T-helper 1 cell (primary cell): ENCODE results near the gene ENAH.
A peak's percentile ranks its signal among the peaks of the same experiment; 100 is the strongest.

Experiments used
- DNase-seq, 5 donors: peaks; one replicate each; pipeline ENCODE4 v3.0.0-alpha.2; 2012 to 2020

ENAH gene

DNA sequence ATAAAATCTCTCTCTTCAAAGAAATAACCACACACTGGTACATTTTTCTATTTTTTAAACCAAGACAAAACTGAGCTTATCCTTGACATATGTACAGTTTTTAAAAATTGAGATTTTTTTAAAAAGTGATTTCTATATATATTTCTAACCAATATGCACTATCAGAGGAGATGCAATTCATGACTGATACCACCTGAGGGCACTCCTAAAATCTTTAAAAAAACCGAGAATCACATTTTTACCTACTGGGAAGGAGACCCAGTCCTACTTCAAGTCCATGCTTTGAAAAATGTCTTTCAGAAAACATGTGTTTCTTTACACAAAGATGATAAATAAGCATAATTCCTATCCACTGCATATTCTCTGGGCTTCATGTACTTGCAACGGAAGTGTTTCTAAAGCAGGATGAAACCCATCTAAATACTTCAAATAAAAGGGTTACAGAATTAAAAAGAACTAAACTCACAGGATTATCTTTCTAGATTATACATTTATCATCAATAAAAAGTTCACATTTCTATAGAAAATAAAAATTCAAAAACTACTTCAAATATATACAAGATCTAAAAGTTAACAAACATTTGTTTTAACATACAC, 98.6 kb downstream of the ENAH start:
- DNase-seq: peak in 1 of 5 donors; percentile 10

DNA sequence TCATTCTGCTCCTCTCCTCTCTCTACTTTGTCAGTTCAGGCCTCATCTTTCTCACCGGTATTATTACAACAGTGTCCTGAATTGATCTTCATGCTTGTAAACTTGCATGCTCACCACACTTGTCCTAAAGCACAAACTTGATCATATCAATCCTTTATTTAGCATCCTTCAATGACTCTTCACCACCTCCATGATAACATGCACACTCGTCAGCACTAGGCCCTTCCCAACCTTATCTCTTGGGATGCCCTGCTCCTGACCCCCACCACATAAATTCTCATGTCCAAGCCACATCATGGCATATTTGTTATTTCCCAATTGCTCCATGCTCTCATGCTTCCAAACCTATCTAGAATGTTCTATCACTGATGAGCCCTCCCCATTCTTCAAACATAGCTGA, 103.1 kb downstream of the ENAH start:
- no peak for DNase-seq

DNA sequence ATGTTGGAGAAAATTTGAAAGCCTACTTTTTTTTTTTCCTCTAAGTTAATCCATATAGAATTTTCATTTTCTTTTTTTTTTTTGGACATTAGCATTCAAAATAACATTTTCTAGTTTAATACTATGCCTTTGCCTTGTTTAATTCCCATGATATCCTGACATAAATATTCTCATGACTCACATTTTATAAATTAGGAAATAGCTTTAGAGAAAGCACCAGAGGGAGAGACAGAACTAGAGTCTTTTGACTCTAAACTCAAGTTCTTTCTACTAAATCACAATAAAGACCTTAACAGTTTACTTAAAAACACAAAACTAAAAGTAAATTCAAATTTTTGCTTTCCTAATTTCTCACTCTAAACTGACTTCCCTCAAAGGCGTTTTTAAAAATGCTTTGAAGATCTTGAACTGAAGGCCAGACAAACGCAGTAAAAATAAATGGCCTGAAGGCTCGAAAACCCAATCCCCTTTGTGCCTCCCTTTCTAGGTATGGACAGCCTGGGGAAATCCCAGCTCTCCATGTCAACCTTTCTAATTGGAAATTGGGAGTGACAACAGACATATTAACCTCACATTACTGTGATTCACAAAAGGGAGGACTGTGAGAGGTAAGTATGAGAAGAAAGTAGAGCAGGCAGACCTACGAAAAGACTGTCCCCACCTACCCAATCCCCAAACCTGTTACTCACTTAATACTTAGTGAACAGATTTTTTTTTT, 104.6 kb downstream of the ENAH start:
- DNase-seq: no peak

DNA sequence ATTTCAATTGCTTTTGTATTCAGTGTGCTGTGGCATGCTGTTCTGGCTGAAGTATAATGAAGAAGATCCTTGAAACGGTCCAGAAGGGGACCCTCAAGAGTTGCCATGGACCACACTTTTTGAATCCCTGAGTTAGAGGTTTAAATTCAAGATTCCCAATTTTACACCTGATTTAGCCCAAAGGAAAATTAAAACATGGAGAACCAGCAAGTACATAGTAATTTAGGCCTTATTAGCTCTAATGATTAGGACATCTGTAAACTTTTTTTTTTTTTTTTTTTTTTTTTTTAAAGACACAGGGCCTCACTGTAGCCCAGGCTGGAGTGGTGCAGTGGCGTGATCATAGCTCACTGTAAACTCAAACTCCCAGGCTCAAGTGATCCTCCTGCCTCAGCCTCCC, 107.3 kb downstream of the ENAH start:
- no peak for DNase-seq

DNA sequence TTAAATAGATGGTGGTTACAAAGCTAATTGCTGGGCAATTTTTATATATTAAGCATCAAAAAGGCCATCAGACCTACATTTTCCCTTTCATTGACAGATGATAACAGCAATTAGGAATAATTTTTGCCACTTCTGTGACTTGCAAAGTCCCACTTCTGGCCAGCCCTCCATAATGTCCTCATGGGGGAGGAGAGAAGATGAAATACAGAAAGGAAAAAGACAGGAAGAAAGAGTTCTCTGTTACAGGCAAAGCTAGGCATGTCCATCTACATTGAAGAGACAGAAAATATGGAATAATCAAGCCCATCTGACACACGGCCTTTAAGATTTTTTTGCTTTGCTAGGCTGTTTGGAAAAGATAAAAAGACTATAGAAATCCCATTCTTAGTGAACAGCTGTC, 108.0 kb downstream of the ENAH start:
- no peak for DNase-seq

GRCh38 chr1:225544263-225544662, 108.7 kb downstream of the ENAH start:
- no peak for DNase-seq

- DNase-seq: no peak
These were observed 109.6 kb downstream of the ENAH start for GRCh38 chr1:225543350-225543749.

- DNase-seq: no peak
These were observed 111.5 kb downstream of the ENAH start for GRCh38 chr1:225541383-225541782.

- no peak for DNase-seq
These were observed 113.3 kb downstream of the ENAH start for GRCh38 chr1:225539575-225539974.

DNA sequence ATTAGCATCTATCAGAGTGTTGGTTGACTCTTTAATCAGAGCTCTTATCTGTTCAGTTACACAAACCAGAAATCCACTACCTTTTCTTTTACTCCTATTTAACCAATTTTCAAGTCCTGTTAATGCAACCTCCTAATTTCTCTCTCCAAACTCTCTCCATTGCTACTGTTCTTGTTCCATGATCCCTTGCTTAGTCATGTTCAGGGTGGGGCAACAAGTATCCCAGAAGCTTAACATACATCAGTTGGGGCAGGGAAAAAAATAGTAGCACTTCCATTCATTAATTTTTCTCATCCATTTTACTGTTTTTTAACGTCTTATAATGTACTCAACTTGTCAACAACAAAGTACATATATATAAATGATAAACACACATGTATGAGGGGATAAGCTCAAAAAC, 113.9 kb downstream of the ENAH start:
- no peak for DNase-seq

- DNase-seq: no peak
These were observed 115.2 kb downstream of the ENAH start for GRCh38 chr1:225537554-225538251.

DNA sequence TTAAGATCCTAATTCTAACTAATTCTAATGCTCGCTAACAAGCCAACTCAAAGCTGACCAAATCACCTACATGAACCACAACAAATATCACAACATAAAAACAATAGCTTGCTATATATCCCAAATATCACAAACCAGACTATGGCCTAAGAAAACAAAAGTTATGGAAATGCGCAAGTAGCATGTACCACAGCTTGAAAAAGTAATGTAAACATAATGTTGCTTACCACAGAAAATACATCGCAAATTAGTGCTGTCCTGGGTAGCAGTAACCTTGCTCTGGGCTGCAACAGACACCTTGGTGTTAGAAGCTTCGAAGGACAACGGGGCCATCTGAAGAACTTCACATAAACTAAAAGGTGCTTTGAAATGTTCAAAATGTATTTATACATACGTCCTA, 117.6 kb downstream of the ENAH start:
- no peak for DNase-seq

- no peak for DNase-seq
These were observed 118.2 kb downstream of the ENAH start for GRCh38 chr1:225534772-225535171.

GRCh38 chr1:225534135-225534534, 118.8 kb downstream of the ENAH start:
- no peak for DNase-seq

- DNase-seq: no peak
These were observed 119.7 kb downstream of the ENAH start for GRCh38 chr1:225533238-225533637.

DNA sequence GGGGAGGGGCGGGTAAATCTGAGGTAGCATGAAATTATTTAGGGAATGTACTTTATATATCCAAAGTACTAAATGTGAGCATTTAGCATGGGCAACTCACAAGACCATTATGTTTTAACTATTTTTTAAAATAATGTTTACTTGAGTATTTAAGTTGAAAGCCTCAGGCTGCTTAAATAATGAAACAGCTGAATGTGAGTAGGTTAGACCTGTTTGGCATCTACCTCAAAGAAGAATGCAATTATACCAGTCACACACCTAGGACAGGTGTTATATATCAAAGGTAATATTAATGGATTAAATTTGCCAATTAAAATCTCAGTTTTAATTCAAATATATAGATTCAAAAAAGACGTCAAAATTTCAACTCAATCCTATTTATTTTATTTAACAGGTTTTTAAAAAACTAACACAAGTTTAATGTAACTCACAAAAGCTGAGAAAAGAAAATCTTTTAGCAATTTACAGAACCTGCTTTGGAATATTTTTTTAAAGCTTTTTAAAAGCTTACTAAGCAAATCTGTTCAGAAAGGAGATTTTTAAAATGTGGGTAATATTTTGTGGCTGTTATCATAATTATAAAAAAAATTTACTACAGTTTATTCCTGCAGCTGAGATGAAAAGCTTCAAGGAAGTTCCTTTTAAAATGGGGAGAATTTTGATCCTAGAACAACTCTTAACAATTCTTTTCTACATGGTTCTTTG, 120.5 kb downstream of the ENAH start:
- no peak for DNase-seq

GRCh38 chr1:225529726-225530125, 123.2 kb downstream of the ENAH start:
- DNase-seq: no peak

- DNase-seq: no peak
These were observed 125.3 kb downstream of the ENAH start for GRCh38 chr1:225527575-225527974.

- no peak for DNase-seq
These were observed 126.0 kb downstream of the ENAH start for GRCh38 chr1:225526878-225527277.

DNA sequence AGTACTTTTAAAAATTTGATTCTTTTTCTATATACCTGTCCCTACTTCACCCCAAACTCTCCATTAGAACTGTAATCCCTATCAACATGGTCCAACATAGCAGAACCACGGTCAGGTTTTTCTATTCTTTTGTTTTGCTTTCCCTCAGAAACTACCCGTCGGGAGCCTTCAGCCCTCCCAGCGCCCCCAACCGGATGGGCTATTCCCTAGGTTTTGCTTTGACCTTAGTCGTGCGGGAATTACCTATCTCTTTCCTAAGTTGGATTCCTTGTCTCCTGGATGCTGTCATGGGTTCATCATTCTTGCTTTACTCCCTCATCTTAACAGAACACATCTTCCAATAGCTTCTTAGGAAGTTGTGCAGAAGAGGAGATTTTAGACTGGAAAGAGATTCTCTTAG, 127.5 kb downstream of the ENAH start:
- no peak for DNase-seq

- no peak for DNase-seq
These were observed 128.4 kb downstream of the ENAH start for GRCh38 chr1:225524570-225524969.

GRCh38 chr1:225523263-225523950, 129.5 kb downstream of the ENAH start:
- DNase-seq: no peak
